B cell (primary cell): Measurements from ENCODE around the gene NCL.

Experiments used
- EZH2 ChIP-seq: IDR thresholded peaks from 2 replicates; pipeline ENCODE4 v1.6.1; 2012; ENCODE audit warnings: borderline replicate concordance, low read depth, mild to moderate bottlenecking, moderate library complexity, low read length; ENCODE audit not compliant: insufficient read depth, poor library complexity, severe bottlenecking
- TF ChIP-seq, protein P1 (sequence below): fragments of 200-600 bp; IDR thresholded peaks from one replicate; pipeline ENCODE4 v1.8.0; 2022; ENCODE audit warnings: antibody characterized with exemption, mild to moderate bottlenecking

DNA sequence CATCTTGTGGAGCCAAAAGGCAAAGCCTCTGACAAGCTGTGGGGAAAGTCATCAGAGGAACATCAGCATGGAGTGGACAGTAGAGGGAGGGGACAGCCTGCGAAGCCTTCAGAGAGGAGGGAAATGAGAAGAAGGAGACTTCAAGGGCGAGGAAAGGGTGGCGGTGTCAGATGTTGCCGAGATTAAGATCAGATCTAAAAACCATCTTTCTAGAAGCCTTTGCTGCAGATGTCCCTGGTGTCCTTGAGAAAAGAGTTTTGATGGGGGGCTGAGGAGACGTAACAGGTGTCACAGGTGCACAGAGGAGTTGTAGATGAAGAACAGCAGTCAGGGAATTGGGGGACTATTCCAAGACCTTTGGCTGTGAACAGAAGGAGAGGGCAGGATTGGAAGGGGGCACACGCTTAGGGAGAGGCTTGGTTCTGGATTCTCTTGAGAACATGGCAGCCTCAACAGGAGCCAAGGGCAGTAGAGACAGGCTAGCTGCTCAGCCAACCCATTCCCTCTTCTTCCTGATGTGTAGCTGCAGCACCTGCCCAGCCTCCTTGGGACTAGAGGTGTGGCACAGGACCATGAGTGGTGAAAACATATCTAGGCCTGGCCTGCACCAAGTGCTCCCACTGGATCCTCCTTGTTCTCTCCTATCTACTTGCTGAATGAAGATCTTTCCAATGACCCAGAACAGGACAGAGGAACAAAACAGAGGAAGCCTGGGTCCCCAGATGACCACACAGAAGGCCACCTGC, 22.7 kb upstream of the NCL start:
- TF ChIP-seq, protein P1, sequence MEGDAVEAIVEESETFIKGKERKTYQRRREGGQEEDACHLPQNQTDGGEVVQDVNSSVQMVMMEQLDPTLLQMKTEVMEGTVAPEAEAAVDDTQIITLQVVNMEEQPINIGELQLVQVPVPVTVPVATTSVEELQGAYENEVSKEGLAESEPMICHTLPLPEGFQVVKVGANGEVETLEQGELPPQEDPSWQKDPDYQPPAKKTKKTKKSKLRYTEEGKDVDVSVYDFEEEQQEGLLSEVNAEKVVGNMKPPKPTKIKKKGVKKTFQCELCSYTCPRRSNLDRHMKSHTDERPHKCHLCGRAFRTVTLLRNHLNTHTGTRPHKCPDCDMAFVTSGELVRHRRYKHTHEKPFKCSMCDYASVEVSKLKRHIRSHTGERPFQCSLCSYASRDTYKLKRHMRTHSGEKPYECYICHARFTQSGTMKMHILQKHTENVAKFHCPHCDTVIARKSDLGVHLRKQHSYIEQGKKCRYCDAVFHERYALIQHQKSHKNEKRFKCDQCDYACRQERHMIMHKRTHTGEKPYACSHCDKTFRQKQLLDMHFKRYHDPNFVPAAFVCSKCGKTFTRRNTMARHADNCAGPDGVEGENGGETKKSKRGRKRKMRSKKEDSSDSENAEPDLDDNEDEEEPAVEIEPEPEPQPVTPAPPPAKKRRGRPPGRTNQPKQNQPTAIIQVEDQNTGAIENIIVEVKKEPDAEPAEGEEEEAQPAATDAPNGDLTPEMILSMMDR, result no peak
- no peak for TF ChIP-seq EZH2
